Activated CD4-positive, CD25-positive, alpha-beta regulatory T cell treated with anti-CD3 and anti-CD28 coated beads, Interleukin-2, amount 50 U/mL, for 72 hours (primary cell): Measurements from ENCODE around the gene AFDN.
"Not testable (repeated sequence)": the region's sequence is repeated elsewhere in the genome, so short reads cannot be mapped to it uniquely, and the experiment has no call there.

ENCODE experiments used
- DNase-seq: peaks from one replicate; pipeline ENCODE4 v3.0.0; 2021

AFDN gene

DNA sequence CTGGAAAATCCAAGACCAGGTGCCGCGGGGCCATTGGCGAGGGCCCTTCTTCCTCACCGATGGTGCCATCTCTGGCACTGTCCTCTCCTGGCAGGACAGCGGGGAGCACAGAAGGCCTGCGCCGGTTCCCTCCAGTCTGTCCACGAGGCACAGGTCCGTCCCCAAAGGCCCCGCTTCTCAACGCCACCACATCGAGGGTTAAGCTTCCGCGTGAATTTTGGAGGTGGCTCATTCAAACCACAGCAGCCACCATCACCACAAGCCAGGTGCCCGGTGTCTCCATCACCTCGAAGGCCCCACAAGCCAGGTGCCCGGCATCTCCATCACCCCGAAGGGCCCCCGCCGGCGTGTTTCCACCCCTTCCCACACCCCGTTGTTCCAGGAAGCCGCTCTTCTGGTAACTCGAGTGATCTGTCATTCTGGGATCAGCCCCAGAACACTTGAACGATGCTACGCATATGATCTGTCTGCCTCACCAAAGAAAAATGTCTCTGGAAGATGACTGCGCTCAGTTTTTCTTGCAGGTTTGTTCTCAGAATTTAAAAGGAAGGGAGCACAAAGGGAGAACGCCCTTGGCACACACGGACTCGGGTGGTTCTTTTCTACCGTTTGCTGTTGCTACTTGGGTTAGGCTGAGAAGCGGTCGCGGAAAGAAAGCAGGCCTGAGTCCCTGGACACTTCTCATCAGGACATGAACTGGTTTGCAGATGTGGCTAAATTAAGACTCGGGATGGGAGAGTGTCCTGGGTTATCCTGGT, 160.9 kb downstream of the AFDN start:
- no peak for DNase-seq

DNA sequence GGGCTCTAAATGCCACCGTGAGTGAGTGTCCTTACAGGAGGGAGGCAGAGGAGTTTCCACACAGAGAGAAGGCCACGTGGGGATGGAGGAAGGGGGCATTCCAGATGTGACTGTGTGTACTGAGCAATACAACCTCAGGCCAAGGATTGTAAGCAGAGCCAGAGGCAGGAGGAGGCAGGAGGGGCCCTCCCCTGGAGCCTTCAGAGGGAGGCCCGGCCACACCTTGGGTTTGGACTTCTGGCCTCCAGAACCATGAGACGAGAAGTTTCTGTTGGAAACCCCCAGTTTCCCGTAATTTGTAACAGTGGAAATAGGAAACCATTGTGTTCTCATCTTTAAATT, 161.4 kb downstream of the AFDN start:
- no peak for DNase-seq

DNA sequence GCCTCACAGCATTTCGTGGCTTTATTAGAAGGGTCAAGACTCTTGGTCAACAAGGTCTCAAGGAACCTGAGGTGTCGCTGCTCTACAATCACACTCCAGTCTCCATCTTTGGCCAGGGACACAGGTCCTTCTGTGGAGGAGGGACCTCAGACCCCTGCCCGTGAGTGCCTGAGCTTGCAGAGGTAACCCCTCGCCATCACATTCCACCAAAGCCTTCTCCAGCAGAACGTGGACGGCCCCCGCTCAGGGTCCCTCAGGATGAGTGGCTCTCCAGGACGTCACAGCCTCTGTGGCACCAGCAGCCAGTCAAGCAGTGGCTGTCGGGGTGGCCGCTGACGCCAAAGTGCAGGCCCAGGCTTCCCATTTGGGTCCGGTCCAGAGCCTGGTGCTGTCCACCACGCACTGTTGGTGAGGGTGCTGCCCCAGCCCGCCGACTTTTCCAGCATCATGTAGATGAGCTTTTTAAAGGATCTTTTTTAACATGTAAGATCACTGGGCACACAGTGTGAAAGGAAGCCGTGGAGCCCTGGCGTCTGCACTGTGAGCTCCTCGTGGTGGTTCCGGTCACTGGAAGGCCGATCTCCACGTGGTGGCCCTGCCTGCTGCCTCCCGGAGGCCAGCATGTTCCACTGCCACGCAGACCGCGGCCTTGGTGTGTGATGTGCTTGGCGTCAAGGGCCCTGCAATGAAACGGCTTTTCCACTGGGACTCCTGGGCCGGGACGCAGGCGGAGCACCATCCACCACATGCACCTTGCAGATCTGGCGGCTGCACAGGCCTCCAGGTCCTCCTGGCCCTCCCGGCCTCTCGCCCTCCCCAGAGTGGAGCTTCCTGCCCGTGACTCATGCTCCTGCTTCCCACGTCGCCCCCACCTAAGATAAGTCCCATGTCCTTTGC, 162.5 kb downstream of the AFDN start:
- no peak for DNase-seq

DNA sequence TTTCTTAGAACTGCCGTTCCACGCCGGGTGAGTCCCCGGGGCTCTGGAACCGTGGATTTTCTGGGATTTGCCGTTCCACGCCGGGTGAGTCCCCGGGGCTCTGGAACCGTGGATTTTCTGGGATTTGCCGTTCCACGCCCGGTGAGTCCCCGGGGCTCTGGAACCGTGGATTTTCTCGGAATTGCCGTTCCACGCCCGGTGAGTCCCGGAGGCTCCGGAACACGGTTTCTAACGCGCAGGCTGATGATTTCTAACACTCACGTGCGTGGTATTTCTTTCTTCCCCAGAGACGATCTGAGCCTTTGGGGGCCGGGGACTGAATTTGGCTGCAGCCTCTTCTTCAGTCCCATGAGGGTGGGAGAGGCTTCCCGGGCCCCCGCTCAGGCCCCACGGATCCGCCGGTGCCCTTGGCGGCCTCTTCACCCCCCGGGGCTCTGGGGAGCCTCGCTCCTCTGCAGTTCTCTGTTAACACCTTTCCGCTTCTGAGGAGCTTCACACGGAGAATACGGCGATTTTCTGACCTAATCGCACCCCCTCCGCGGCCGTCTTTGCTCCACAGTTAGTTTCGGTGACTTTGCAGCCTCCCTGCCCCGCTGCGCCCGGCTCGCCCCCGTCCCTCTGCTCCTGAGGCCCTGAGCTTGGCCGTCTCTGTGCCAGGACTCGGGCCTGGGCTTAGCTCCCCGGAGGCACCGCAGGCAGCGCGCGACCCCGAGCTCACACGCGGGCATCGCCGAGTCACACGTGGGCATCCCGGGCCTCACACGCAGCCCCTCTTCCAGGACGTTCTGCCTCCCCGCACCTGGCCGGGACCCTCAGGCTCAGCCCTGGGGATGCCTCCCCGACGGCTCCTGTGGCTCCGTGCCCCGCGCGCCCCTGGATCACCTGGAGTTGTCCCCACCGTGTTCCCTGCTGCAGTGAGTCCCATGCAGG, 163.6 kb downstream of the AFDN start:
- DNase-seq: no peak

DNA sequence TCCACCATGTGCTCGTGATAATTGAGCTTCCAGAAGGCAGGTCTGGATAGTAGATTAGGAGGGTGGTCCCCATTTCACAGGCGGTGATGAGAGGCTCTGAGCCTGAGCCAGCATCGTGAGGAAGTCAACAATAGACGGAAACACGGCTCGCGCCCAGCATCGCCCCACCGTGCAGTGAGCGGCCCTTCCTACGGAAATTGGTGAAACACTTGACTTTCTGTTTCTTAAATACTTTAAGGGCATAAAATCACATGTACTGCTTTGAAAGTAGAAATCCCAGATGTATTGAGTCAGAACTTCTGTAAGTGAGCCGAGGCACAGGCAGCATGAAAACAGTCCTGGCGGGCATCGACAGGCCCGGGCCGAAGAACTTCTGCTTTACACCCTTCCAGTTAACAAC, 166.5 kb downstream of the AFDN start:
- DNase-seq: no peak

DNA sequence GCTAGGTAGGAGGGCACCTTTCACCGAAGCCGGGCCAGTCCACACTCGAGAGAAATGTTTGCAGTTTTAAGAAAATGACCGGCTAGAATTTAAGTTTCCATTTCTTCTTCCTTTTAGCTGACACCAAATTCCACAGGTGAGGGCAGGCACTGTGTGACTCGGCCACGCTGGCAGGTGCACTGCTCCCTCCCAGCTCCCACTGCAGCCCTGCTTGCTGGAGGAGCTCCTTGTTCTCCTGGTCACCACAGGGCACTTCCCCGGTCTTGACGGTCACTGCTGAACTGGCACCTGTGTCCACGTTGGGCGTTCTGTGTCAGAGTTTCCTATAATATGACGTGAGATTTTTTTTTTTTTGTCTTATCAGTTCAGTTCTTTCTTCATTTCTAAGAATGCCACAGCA, 167.1 kb downstream of the AFDN start:
- no peak for DNase-seq

DNA sequence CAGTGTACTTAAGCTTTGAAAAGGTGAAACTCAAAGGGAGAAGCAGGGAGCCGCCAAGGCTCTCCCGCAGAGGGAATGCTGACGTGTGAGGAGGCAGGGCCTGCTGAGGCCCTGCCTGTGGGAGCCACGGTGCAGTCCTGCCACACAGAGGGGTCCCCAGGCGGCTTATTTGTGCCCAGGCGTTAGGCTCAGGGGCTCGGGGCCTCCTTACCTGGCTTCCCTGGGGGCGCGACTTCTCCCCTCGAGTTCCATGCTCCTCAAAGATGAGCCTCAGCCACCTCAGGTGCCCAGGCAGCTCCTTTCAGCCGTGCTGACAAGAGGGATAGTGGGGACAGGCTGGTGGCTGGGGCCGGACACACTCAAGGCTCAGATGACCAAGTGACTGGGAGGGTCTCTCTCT, 168.6 kb downstream of the AFDN start:
- DNase-seq: no peak

DNA sequence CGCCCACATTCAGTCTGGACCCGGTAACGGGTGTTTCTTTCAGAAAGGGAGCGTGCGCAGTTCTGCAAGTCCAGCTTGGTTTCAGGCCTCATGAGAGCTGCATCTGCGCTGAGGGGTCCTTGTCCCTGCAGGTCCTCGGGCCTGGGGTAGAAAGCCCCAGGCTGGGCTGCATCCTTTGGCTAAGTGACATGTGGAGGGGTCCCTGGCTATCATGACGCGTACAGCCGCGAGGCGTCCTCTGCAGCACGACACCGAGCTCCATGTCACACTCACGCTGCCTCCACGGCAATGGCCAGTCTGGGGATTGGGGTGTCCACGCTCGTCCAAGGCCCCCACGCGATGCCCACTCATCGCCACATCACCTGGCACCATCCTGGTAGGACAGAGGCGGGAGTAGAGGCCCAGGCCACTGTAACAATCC, 169.0 kb downstream of the AFDN start:
- no peak for DNase-seq

DNA sequence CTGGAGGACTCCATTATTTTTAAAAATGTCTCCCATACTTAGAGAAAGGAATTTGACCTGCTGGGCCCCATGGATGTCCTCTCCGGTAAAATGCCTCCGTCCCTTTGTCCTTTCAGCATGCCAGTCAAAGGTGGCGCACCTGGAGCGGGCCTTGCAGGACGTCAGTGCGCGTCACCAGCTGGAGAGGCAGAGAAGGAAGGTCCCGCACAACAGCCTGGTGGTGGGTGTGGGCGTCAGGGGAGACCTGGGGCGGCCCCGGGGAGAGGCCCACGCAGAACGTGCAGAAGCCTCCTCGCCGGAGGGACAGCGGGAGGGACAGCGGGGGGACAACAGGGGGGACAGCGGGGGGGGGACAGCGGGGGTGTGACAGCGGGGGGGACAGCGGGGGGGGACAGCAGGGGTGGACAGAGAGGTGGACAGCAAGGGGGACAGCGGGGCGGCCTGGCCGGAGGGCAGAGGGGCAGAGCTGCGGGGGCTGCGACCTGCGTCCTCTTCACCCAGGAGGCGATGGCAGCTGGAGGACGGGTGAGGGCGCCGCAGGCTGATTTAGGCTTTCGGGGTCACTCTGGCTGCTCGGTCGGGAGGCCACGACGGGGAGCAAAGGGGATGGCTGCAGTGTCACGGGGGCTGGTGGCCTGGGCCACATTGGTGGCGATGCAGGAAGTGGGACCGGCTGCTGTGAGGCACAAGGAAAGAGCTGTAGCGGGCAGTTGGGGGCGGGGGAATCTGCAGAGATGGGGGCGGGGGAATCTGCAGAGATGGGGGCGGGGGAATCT, 169.9 kb downstream of the AFDN start:
- no peak for DNase-seq

DNA sequence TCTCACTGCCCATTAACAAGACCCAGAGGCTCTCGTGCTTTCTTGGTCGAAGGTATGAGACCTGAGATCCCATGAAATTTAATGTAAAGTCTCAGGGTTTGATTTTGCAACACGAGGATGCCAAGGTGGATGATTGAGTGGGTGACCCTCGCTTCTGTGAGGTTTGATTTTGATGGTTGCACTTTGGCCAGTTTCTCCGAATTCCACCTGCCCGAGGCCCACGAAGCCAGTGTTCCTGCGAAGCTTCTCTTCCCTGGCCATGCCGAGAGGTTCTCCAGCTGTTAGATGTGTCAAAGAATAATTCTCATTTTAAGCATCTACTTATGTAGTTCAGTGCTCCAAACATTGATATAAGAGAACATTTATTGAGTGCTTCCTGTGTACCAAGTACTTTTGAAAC, 170.9 kb downstream of the AFDN start, which contains the start of gene KIF25:
TSS of gene KIF25 (plus strand) at position 30 of the 400 bp plus-strand sequence. CDS start 31,915 bp downstream, outside the sequence.
- DNase-seq: no peak

DNA sequence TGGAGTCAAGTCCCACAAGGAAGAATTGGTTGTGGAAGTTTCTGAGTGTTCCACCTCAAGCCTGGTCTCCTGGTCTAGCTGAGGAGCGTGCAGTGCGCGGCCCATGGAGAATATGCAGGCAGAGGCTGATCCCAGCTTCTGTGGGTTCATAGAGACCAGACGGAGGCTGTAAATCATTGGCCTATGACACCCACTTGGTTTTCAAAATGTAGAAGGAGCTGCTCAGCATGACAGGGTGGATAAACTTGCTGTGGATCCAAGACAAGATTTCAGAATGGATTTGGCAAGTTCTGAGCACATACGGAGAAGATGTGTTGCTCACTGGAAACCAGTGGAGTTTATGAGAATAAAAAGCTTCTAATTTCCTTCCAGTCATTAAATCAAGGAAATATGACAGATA, 171.5 kb downstream of the AFDN start:
- no peak for DNase-seq

DNA sequence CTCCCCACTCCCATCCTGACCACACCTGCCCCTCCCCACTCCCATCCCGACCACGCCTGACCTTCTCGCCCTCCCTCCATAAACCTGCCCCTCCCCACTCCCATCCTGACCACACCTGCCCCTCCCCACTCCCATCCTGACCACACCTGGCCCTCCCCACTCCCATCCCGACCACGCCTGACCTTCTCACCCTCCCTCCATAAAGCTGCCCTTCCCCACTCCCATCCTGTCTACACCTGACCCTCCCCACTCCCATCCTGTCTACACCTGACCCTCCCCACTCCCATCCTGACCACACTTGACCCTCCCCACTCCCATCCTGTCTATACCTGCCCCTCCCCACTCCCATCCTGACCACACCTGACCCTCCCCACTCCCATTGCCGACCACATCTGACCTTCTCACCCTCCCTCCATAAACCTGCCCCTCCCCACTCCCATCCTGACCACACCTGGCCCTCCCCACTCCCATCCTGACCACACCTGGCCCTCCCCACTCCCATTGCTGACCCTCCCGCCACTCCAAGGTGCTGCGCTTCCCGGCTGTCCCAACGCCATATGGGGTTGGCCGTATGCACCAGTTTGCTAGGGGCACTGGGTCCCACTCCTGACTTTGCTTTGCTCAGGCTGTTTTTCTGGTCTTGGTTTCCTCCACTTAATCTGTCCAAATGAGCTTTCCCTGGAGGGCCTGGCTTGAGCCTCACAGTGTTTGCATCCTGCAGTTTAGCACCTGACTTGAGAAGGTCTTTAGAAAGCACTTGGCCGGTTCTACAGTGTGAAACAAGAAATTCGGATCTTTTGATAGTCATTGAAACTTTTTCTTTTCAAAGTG, 173.7 kb downstream of the AFDN start:
- no peak for DNase-seq

DNA sequence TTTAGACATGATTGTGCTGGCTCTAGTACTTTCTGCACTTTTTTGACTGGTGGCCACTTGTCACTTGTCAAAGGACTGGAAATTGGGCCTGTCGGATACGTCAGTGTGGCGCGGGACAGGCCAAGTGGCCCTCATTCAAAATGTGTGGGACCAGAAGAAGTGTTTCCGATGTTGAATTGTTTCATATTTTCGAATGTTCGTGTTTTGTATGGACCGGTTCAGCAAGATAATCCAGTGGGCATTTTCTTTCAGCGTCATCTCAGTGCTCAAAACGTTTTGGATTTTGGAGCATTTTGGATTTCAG, 174.3 kb downstream of the AFDN start:
- DNase-seq: no peak

DNA sequence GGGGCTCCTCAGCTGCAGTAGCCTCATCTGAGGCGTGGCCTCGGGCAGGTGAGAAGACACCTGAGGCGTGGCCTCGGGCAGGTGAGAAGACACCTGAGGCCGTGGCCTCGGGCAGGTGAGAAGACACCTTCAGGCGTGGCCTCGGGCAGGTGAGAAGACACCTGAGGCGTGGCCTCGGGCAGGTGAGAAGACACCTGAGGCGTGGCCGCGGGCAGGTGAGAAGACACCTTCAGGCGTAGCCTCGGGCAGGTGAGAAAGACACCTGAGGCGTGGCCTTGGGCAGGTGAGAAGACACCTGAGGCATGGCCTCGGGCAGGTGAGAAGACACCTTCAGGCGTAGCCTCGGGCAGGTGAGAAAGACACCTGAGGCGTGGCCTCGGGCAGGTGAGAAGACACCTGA, 174.8 kb downstream of the AFDN start:
- not testable (repeated sequence) for DNase-seq

DNA sequence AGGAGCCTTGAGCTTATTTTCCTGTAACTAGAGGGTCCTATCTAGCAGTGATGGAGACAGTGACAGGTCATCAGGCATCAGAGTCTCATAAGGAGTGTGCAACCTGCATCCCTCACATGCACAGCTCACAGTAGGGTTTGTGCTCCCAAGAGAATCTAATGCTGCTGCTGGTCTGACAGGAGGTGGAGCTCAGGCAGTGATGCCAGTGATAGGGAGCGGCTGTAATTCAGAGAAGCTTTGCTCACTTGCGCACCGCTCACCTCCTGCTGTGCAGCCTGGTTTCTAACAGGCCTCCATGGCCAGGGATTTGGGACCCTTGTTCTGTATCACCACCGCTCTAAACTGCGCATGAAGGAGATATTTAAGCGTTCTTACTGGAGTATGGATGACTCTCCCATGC, 176.1 kb downstream of the AFDN start:
- no peak for DNase-seq

DNA sequence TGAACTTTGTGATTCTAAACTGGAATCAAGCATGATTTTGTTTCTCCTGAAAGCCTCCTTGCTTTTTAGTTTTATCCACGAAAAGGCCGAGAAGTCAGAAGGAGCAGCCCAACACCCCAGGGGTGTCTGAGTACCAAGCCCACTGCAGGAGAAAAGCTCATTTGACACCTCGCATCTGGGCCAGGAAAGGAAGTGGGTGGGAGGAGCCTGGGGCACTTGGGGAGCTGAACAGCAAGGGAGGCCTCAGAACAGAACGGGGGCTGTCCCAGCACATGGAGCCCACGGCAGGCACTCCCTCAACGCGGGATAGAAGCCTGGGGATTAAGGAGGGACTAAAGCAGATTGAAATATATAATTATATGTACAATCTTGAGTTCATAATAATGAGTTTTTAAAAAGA, 177.3 kb downstream of the AFDN start:
- no peak for DNase-seq

DNA sequence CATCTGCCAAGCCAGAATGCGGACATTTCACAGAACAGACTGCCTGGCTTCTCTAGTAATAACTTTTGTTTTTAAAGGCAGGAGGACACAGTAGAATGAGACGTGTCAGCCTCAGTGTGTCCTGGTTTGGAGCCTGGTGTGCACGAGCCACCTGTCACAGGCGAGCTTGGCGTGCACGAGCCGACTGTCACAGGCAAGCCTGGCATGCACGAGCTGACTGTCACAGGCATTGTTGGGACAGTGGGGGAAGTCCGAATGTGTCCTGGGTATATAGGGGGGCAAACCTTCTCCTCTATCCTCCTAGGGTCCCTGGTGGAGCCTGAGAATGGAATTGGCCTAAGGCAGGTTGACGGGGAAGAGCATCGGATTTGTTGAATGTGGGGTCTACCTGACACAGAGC, 178.2 kb downstream of the AFDN start:
- DNase-seq: no peak

DNA sequence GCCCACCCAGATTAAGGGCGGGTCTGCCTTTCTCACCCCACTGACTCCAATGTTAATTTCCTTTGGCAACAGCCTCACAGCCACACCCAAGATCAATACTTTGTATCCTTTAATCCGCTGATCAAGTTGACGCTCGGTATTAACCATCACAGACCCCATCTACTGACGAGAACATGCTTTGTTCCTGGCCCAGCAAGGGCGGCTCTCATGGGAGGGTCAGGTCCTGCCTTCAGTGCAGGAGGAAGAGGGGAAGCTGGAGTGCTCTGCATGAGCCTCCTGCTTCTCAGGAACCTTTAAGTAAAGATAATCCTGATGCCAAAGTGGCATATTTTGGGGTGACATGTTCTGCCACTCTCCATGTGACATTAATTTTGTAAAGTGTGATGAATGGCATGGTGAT, 179.1 kb downstream of the AFDN start:
- no peak for DNase-seq

DNA sequence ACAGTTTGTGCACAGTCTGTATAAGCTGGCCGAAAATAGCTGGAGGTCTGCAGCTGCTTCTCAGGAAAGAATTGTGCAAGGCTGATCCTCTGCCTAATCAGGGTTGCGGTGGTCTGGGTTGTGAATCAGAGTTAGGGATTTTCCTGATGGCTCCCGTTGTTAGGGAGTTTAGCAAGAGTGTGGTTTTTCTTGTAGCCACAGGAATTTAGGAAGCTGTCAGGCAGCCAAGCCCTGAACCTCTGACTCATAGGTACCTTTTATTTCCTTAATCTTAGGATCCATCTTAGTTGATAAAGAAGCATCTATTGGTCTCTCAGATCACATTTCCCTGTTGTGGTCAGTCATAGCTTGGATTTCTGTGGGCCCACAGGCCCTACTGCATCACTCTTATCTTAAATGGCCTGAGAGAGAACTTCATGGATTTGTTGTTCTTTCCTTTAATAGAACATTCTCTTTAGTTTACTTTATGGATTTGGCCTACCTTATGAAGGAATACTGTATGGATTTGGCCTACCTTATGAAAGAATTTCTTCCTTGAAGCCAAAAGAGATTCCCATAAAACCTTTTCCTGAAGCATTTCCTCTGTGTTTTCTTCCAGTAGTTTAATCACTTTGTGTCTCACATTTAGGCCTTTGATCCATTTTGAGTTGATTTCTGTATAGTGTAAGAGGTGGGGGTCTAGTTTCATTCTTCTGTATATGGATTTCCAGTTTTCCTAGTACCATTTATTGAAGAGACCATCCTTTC, 181.1 kb downstream of the AFDN start:
- no peak for DNase-seq

DNA sequence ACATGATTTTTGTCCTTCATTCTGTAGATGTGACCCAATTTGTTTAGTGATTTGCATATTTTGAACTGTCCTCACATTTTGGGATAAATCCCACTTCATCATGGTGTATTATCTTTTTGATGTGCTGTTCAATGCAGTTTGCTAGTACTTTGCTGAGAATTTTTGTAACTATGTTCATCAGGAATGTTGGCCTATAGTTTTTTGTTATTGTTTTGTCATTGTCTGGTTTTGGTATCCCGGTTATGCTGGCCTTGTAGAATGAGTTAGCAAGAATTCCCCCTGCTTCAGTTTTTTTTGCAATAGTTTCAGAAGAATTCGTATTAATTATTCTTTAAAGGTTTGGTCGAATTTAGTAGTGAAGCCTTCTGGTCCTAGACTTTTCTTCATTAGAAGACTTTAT, 182.6 kb downstream of the AFDN start:
- no peak for DNase-seq

DNA sequence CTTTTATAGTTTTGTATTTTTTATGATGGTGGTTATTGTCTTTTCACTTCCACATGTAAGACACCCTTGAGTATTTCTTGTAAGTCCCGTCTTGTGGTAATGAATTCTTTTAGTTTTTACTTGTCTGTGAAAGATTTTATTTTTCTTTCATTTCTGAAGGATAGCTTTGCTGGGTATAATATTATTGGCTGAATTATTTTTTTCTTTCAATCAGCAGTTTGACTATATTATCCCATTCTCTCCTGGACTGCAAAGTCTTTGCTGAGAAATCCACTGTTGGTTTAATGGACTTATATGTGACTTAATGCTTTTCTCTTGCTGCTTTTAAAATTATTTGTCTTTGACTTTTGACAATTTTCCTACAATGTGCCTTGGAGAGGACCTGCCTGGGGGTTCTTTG, 184.6 kb downstream of the AFDN start:
- DNase-seq: no peak
